Activated CD8-positive, alpha-beta memory T cell treated with anti-CD3 and anti-CD28 coated beads, Interleukin-2, amount 10 ng/mL, durations not matched to agents 7 days and 5 days (primary cell): ENCODE data around the gene SLC46A3. TPM values are rescaled to one million over a fixed set of nuclear protein-coding genes. Genes with fewer than 3 reads are reported as not detected.

Experiments used
- ATAC-seq: fragments of 150-1000 bp; cut with Tn5 transposase; one replicate; pipeline ENCODE4 v1.10.0; 2021; ENCODE audit warnings: moderate library complexity
- CTCF ChIA-PET: fragments of 350-600 bp; sonication (Branson Sonifier 250); formaldehyde crosslinking; loops from one replicate; lab custom pipeline; 2021; ENCODE audit warnings: antibody characterized with exemption; lab: Charles Lee
- DNase-seq: peaks from one replicate; pipeline ENCODE4 v3.0.0-alpha.2; 2020
- H3K27ac Mint-ChIP-seq: one replicate; pipeline ENCODE4 v1.8.0; 2021; ENCODE audit warnings: mild to moderate bottlenecking, mixed read lengths
- H3K27me3 Mint-ChIP-seq: one replicate; pipeline ENCODE4 v1.8.0; 2021; ENCODE audit warnings: mixed read lengths
- H3K36me3 Mint-ChIP-seq: one replicate; pipeline ENCODE4 v1.8.0; 2021; ENCODE audit warnings: mild to moderate bottlenecking, mixed read lengths
- H3K4me1 Mint-ChIP-seq: one replicate; pipeline ENCODE4 v1.8.0; 2021; ENCODE audit warnings: mixed read lengths
- H3K4me3 Mint-ChIP-seq: one replicate; pipeline ENCODE4 v1.8.0; 2021; ENCODE audit warnings: mild to moderate bottlenecking, moderate library complexity, mixed read lengths
- H3K9me3 Mint-ChIP-seq: one replicate; pipeline ENCODE4 v1.8.0; 2022; ENCODE audit warnings: low read depth, mixed read lengths
- total RNA-seq, 2 experiments: library from RNA; stranded (reverse); gene quantifications; one replicate each; pipeline ENCODE4 v1.2.3, GENCODE V29; 2021

Gene SLC46A3
- total RNA-seq, 2 experiments from 2014 or later: 6.3 to 8.3 TPM

GRCh38 chr13:28657784-28658538 lies 60.8 kb downstream of the SLC46A3 start:
- peaks cover 34% of the 10 kb centered on the region for H3K36me3 Mint-ChIP-seq
- no peak for ATAC-seq
- H3K4me3 Mint-ChIP-seq: peak overlapping the region; percentile 97
- CTCF ChIA-PET: interaction anchor here (2.1 kb wide), 1 partner anchor 62 kb away, joined by 8 read pairs; the partner anchor contains the start of gene SLC46A3
- H3K27me3 Mint-ChIP-seq: no peaks in the 10 kb centered on the region
- no peaks in the 10 kb centered on the region for H3K9me3 Mint-ChIP-seq
- H3K4me1 Mint-ChIP-seq: peaks cover 52% of the 10 kb centered on the region
- peak overlapping the region; percentile 96 for H3K27ac Mint-ChIP-seq
- no peak for DNase-seq

- Mint-ChIP-seq H3K27ac (no peak overlapping the region), H3K27me3 (no peaks in the 10 kb centered on the region), H3K4me1 (peaks cover 40% of the 10 kb centered on the region), H3K36me3 (peaks cover 21% of the 10 kb centered on the region), H3K9me3 (no peaks in the 10 kb centered on the region), H3K4me3 (no peak overlapping the region)
- CTCF ChIA-PET: interaction anchor here (1.3 kb wide), 1 partner anchor 331 kb away, joined by 5 read pairs; no protein-coding TSS in a partner anchor
- DNase-seq (no peak), ATAC-seq (no peak)
Measured at GRCh38 chr13:28655561-28655960, 63.2 kb downstream of the SLC46A3 start.

- peaks cover 32% of the 10 kb centered on the region for H3K4me1 Mint-ChIP-seq
Measured at GRCh38 chr13:28654276-28654675, 64.5 kb downstream of the SLC46A3 start.

GRCh38 chr13:28653111-28653510 lies 65.7 kb downstream of the SLC46A3 start:
- H3K27me3 Mint-ChIP-seq: no peaks in the 10 kb centered on the region
- H3K4me3 Mint-ChIP-seq: no peak overlapping the region
- H3K36me3 Mint-ChIP-seq: peaks cover 16% of the 10 kb centered on the region
- H3K27ac Mint-ChIP-seq: no peak overlapping the region
- H3K4me1 Mint-ChIP-seq: peaks cover 34% of the 10 kb centered on the region
- DNase-seq (no peak), ATAC-seq (no peak)
- CTCF ChIA-PET: no interaction called here
- H3K9me3 Mint-ChIP-seq: no peaks in the 10 kb centered on the region

More at GRCh38 chr13:28654276-28654675, 64.5 kb downstream of the SLC46A3 start:
- no peak for ATAC-seq
- Mint-ChIP-seq H3K9me3 (no peaks in the 10 kb centered on the region), H3K36me3 (peaks cover 17% of the 10 kb centered on the region), H3K4me3 (no peak overlapping the region), H3K27me3 (no peaks in the 10 kb centered on the region), H3K27ac (no peak overlapping the region)
- CTCF ChIA-PET: interaction anchor here (0.7 kb wide), 1 partner anchor 353 kb away, joined by 3 read pairs; no protein-coding TSS in a partner anchor
- no peak for DNase-seq

- ATAC-seq (no peak), DNase-seq (no peak)
- Mint-ChIP-seq H3K27ac (no peak overlapping the region), H3K9me3 (no peaks in the 10 kb centered on the region), H3K4me1 (peaks cover 25% of the 10 kb centered on the region), H3K4me3 (no peak overlapping the region), H3K36me3 (peaks cover 11% of the 10 kb centered on the region), H3K27me3 (no peaks in the 10 kb centered on the region)
- CTCF ChIA-PET: no interaction called here
Measured at GRCh38 chr13:28651810-28652401, 66.9 kb downstream of the SLC46A3 start.

- Mint-ChIP-seq H3K4me1 (peaks cover 15% of the 10 kb centered on the region), H3K36me3 (peaks cover 8% of the 10 kb centered on the region), H3K27ac (no peak overlapping the region), H3K27me3 (no peaks in the 10 kb centered on the region), H3K9me3 (no peaks in the 10 kb centered on the region), H3K4me3 (no peak overlapping the region)
- ATAC-seq (no peak), DNase-seq (no peak)
- CTCF ChIA-PET: no interaction called here
Measured at GRCh38 chr13:28650284-28650683, 68.5 kb downstream of the SLC46A3 start.

Other genes with a start within 250 kb of the SLC46A3 start
- 1 to 10 TPM in 1 of 2 experiments, under 1 TPM in 1; 0.44 to 1.4 TPM for gene FLT1, start 223.8 kb downstream of the SLC46A3 start, total RNA-seq
- 10 to 100 TPM; 66.2 to 93.1 TPM for gene POMP, start 59.8 kb downstream of the SLC46A3 start, total RNA-seq
- gene MTUS2, start 101.4 kb upstream of the SLC46A3 start, total RNA-seq: not detected